Panc1 (cell line): ENCODE data around the gene SNTA1. TPM values are rescaled to one million over a fixed set of nuclear protein-coding genes. Genes with fewer than 3 reads are reported as not detected.

Experiments
- ATAC-seq: fragments of 200-7000 bp; cut with Tn5 transposase; 2 replicates; pipeline ENCODE4 v1.9.1; 2020; ENCODE audit warnings: mild to moderate bottlenecking, moderate library complexity
- BruUV-seq: library from RNA; stranded (reverse); fragments of 400-500 nt; replicated peaks from 2 replicates; lab custom pipeline; 2021; lab: Mats Ljungman, UMichigan
- CTCF ChIA-PET: fragments of 300-600 bp; sonication (Branson Sonifier 250); formaldehyde crosslinking; loops from one replicate; lab custom pipeline; 2022; ENCODE audit warnings: antibody characterized with exemption; lab: Charles Lee
- POLR2A ChIA-PET: fragments of 300-600 bp; sonication (Branson Sonifier 250); formaldehyde crosslinking; loops from one replicate; lab custom pipeline; 2022; ENCODE audit warnings: antibody characterized with exemption; lab: Charles Lee
- DNase-seq: peaks from one replicate; pipeline ENCODE4 v3.0.0-alpha.2; 2010; ENCODE audit warnings: low read depth, low spot score
- H3K27ac ChIP-seq: 2 replicates; pipeline ENCODE4 v1.5.1; 2011; ENCODE audit warnings: mild to moderate bottlenecking, low read length, inconsistent platforms
- H3K27me3 ChIP-seq: fragments of 200-500 bp; sonication (Bioruptor generic); 2 replicates; pipeline ENCODE4 v1.6.0; 2014; ENCODE audit warnings: low read length, inconsistent platforms; ENCODE audit not compliant: control insufficient read depth, insufficient read depth
- H3K36me3 ChIP-seq: fragments of 200-500 bp; sonication (Bioruptor generic); 2 replicates; pipeline ENCODE4 v1.5.1; 2014; ENCODE audit warnings: inconsistent platforms, mild to moderate bottlenecking, low read length, moderate library complexity; ENCODE audit not compliant: control insufficient read depth, insufficient read depth
- H3K4me1 ChIP-seq: 2 replicates; pipeline ENCODE4 v1.5.1; 2011; ENCODE audit warnings: inconsistent platforms, mild to moderate bottlenecking, low read length, moderate library complexity; ENCODE audit not compliant: control insufficient read depth, insufficient read depth
- H3K4me3 ChIP-seq, 2 experiments: 2 replicates each; pipeline ENCODE4 v1.5.1; 2011 to 2012; ENCODE audit warnings: low read depth in 2 of 2, low read length in 2 of 2, mild to moderate bottlenecking in 2 of 2, inconsistent platforms in 1 of 2, moderate library complexity in 1 of 2
- H3K9me3 ChIP-seq: fragments of 200-500 bp; sonication (Bioruptor generic); 2 replicates; pipeline ENCODE4 v1.5.1; 2014; ENCODE audit warnings: low read depth, mild to moderate bottlenecking, inconsistent platforms, low read length, moderate library complexity; ENCODE audit not compliant: control insufficient read depth, insufficient read depth
- CTCF ChIP-seq: fragments of 450-650 bp; IDR thresholded peaks from 2 replicates; pipeline ENCODE4 v1.5.1; 2017; ENCODE audit warnings: mild to moderate bottlenecking
- POLR2AphosphoS5 ChIP-seq: IDR thresholded peaks from 2 replicates; pipeline ENCODE4 v1.6.1; 2012; ENCODE audit warnings: mild to moderate bottlenecking, low read depth, low read length, moderate library complexity
- SIN3A ChIP-seq: IDR thresholded peaks from 2 replicates; pipeline ENCODE4 v1.6.1; 2012; ENCODE audit warnings: low read depth, mild to moderate bottlenecking, low read length, moderate library complexity, borderline replicate concordance; ENCODE audit not compliant: insufficient read depth
- TCF7L2 ChIP-seq: IDR thresholded peaks from 2 replicates; pipeline ENCODE4 v1.6.1; 2011; ENCODE audit warnings: mild to moderate bottlenecking, low read depth, low read length, inconsistent platforms
- in situ Hi-C: cut with HindIII; loops from 2 replicates; pipeline ENCODE4 v1.10.0; 2016; ENCODE audit warnings: low sequenced_read_pairs, low pct_unique_long_range_greater_than_20kb
- intact Hi-C: fragments of 100-400 bp; cut with micrococcal nuclease; formaldehyde crosslinking; loops from one replicate; pipeline ENCODE4 v1.10.0; 2022; ENCODE audit not compliant: unreplicated experiment
- total RNA-seq: library from RNA; stranded (reverse); gene quantifications from one replicate; pipeline ENCODE4 v1.2.1, GENCODE V29; 2021; ENCODE audit not compliant: unreplicated experiment
- TF ChIP-seq, protein P1 (sequence below), 2 experiments: IDR thresholded peaks; 2 replicates each; pipeline ENCODE4 v1.6.1; 2011 to 2012; ENCODE audit warnings: low read depth in 2 of 2, control low read depth in 1 of 2, low read length in 1 of 2, mild to moderate bottlenecking in 1 of 2, moderate library complexity in 1 of 2; ENCODE audit not compliant: insufficient read depth in 1 of 2

Gene SNTA1
- total RNA-seq, 1 experiment from 2014 or later: 12.0 TPM

- no peaks in the 10 kb centered on the region for H3K36me3 ChIP-seq
- DNase-seq (no peak), ATAC-seq (no peak)
- no peak for TF ChIP-seq TCF7L2
- TF ChIP-seq POLR2AphosphoS5: no peak
- TF ChIP-seq, protein P1, sequence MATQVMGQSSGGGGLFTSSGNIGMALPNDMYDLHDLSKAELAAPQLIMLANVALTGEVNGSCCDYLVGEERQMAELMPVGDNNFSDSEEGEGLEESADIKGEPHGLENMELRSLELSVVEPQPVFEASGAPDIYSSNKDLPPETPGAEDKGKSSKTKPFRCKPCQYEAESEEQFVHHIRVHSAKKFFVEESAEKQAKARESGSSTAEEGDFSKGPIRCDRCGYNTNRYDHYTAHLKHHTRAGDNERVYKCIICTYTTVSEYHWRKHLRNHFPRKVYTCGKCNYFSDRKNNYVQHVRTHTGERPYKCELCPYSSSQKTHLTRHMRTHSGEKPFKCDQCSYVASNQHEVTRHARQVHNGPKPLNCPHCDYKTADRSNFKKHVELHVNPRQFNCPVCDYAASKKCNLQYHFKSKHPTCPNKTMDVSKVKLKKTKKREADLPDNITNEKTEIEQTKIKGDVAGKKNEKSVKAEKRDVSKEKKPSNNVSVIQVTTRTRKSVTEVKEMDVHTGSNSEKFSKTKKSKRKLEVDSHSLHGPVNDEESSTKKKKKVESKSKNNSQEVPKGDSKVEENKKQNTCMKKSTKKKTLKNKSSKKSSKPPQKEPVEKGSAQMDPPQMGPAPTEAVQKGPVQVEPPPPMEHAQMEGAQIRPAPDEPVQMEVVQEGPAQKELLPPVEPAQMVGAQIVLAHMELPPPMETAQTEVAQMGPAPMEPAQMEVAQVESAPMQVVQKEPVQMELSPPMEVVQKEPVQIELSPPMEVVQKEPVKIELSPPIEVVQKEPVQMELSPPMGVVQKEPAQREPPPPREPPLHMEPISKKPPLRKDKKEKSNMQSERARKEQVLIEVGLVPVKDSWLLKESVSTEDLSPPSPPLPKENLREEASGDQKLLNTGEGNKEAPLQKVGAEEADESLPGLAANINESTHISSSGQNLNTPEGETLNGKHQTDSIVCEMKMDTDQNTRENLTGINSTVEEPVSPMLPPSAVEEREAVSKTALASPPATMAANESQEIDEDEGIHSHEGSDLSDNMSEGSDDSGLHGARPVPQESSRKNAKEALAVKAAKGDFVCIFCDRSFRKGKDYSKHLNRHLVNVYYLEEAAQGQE (IDR thresholded peaks at IDR 0.05; ENCODE audit: insufficient read depth in 1 of 2, low read depth in 2 of 2, low read length in 1 of 2): no peak
- no peak for TF ChIP-seq SIN3A
- TF ChIP-seq CTCF: no peak
- no peak overlapping the region for H3K4me3 ChIP-seq
- no TSS peak for BruUV-seq
- no peak overlapping the region for H3K27ac ChIP-seq
- ChIA-PET CTCF (no interaction called here), POLR2A (interaction anchor here (0.6 to 0.7 kb wide), 2 partner anchors 71 to 241 kb away, joined by 3 to 5 read pairs; no protein-coding TSS in a partner anchor)
- H3K4me1 ChIP-seq: no peaks in the 10 kb centered on the region
- intact Hi-C loops (no loop called here), in situ Hi-C loops (no loop called here)
- H3K27me3 ChIP-seq: no peaks in the 10 kb centered on the region
- H3K9me3 ChIP-seq: no peaks in the 10 kb centered on the region
Measured at GRCh38 chr20:33463332-33464101, 20.0 kb upstream of the SNTA1 start.

DNA sequence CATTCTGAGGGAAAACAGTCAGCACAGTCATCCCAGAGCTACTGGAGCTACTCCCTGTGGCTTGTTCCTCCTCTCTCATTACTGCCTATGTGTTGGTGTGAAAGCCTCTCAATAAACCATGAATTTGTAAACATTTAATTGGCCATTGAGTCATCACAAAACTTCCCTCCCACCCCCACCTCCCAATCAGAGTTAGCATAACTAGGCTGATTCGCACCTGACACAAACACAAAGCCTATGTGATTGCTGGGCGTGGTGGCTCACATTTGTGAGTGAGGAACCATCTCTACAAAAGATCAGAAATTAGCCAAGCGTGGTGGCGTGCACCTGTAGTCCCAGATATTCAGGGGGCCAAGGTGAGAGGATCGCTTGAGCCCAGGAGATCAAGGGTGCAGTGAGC is 17.1 kb upstream of the SNTA1 start:
- in situ Hi-C loops (no loop called here), intact Hi-C loops (no loop called here)
- ChIA-PET CTCF (no interaction called here), POLR2A (interaction anchor here (0.6 kb wide), 1 partner anchor 32 kb away, joined by 4 read pairs; no protein-coding TSS in a partner anchor)
- no peaks in the 10 kb centered on the region for H3K27me3 ChIP-seq
- ATAC-seq (no peak), DNase-seq (no peak)
- H3K27ac ChIP-seq: no peak overlapping the region
- no TSS peak for BruUV-seq
- no peak overlapping the region for H3K4me3 ChIP-seq
- H3K9me3 ChIP-seq: no peaks in the 10 kb centered on the region
- no peaks in the 10 kb centered on the region for H3K36me3 ChIP-seq
- no peaks in the 10 kb centered on the region for H3K4me1 ChIP-seq
- TF ChIP-seq, protein P1 (IDR thresholded peaks at IDR 0.05; ENCODE audit: insufficient read depth in 1 of 2, low read depth in 2 of 2, low read length in 1 of 2): no peak
